D721Med (cell line): ENCODE data around the gene DGKB.

ENCODE experiments used
- DNase-seq: peaks from one replicate; pipeline ENCODE4 v3.0.0; 2011; ENCODE audit warnings: low spot score; ENCODE audit not compliant: insufficient read length
- FAIRE-seq: peaks from 2 replicates; lab custom pipeline; 2011; peaks lifted over from hg19 to GRCh38; lab: Jason Lieb, UNC
- TF ChIP-seq, protein P1 (sequence below): IDR thresholded peaks from 2 replicates; pipeline ENCODE4 v1.5.1; 2012; ENCODE audit warnings: mild to moderate bottlenecking, control low read depth; ENCODE audit not compliant: insufficient read depth; ENCODE audit errors: missing control alignments

Gene DGKB

DNA sequence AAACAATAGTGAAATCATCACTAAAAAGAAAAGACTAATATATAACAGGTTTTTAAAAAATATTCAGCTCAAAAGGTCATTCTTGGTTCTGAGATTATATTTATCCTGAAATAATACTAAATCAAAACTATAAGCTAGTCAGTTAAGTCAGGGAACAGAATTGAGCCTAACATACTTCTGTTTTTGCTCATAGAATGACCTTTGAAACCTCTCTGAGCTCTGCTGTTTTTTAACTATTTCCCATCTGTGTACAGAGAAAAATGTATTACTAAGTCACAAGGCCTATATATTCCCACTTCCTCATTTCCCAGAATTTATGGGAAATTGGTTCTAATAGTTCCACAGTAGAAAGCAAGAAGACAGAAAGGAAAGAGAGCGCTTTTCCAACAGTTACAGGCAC lies 566.3 kb downstream of the DGKB start:
- TF ChIP-seq, protein P1, sequence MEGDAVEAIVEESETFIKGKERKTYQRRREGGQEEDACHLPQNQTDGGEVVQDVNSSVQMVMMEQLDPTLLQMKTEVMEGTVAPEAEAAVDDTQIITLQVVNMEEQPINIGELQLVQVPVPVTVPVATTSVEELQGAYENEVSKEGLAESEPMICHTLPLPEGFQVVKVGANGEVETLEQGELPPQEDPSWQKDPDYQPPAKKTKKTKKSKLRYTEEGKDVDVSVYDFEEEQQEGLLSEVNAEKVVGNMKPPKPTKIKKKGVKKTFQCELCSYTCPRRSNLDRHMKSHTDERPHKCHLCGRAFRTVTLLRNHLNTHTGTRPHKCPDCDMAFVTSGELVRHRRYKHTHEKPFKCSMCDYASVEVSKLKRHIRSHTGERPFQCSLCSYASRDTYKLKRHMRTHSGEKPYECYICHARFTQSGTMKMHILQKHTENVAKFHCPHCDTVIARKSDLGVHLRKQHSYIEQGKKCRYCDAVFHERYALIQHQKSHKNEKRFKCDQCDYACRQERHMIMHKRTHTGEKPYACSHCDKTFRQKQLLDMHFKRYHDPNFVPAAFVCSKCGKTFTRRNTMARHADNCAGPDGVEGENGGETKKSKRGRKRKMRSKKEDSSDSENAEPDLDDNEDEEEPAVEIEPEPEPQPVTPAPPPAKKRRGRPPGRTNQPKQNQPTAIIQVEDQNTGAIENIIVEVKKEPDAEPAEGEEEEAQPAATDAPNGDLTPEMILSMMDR, result no peak
- no peak for DNase-seq
- no peak for FAIRE-seq

DNA sequence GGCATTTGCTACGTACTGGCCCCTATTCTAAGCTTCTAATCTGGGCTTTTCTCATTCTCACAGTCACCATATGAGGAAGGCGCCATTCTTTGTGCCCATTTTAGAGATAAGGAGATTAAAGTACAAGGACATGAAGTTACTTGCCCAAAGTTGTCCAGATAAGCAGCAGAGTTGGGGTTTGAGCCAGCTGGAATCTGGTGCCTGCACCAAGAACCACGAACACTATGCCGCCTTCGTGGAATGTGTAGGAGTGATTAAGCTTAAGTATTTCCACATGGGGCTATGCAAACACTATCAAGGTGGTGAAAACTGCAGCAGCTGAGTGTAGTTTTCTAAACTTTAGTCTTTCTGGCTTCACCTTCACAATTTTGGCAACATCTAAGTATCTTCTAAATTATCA lies 570.4 kb downstream of the DGKB start:
- FAIRE-seq (no peak), DNase-seq (no peak)
- TF ChIP-seq, protein P1, result no peak

DNA sequence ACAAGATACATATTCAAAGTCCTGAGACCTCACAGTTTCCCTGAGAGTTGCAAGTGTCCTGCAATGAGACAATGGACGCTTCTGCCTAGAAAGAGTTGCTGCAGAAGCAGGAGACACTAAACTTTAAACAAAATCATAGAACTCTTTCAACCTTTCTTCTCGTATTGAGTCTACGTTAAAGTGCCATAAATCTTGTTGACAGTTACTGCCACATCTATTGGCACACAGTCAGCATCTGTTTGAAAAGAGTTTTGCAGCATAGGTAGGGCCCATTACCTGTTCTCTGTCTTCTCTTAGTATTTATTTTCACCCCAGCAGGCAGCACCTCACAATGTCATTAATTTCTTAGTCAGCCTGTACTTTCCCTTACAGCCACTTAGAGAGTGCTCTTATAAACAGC lies 577.8 kb downstream of the DGKB start:
- DNase-seq (no peak), FAIRE-seq (no peak)
- TF ChIP-seq, protein P1, result no peak

DNA sequence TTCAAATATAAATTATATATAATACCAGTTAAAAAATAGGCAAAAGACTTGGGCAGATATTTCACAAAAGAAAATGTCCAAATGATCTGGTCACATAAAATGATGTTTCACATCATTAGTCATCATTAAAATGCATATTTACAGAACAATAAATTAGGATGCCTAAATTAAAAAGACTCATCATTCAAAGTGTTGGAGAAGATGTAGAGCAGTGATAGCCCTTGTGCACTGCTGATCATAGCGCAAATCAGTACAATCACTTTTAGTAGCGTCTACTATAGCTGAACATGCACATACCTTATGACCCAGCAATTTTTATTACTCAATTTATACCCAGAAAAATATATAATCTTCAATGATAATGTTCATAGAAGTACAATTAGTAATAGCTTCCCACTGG lies 579.8 kb downstream of the DGKB start:
- DNase-seq (no peak), FAIRE-seq (no peak)

DNA sequence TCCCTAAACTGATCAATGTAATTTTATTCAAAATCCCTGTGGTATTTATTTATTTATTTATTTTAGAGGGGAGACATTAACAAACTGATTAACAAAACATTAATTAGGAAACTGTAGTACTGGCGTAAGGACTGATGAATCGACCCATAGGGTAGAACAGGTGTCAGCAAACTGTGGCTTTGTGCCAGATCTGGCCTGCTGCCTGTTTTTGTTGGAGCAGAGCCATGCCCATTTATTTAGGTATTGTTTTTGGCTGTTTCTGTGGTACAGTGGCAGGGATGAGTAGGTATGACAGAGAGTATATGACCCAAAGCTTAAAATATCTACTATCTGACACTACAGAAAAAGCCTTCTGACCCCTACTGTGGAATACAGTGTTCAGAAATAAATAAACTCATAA lies 580.6 kb downstream of the DGKB start:
- DNase-seq (no peak), FAIRE-seq (no peak)
- TF ChIP-seq, protein P1, result no peak

More for the DNA sequence above, 579.8 kb downstream of the DGKB start:
- TF ChIP-seq, protein P1, result no peak

DNA sequence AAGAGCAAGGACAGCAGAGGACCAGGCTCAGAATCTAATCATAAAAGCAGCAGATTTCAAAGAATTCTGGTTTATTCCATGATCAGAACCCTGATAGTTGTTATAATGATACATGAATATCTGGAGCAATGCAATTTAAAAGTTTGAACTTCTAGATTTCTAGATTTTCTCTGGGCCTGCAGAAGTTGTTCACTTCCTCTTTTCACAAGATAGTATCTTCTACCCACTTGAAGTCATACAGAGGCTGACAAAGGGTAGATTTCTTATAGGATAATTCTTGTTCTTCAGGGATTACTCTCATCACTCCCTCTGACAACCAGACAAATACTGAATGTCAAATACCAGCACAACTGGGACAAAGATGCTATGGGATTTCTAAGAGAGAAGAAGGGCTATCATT lies 593.1 kb downstream of the DGKB start:
- DNase-seq (no peak), FAIRE-seq (no peak)
- TF ChIP-seq, protein P1, result no peak

DNA sequence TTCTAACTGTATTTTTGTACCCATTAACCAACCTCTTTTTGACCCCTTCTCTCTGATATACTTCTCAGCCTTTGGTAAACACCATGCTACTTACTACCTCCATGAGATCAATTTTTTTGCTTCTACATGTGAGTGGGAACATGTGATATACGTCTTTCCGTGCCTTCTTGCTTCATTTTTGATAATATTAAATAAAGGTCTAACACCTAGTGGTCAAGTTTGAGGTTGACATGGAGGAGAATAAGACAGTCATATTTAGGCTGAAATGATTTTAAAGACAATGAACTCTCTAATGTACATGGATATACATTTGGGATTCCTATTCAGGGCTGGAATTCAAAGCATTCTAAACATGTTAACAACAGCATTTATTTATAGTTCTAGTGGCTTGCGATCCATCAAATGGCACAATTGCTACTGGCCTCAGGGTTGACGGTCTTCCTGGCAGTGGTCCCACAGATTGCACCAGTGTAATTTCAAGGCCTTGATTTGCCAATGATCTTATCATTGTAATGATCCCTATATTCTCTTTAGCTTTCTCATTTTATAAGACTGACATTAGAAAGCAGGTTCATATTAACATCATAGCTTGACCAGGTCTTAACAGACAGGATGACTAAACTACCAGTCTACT lies 597.2 kb downstream of the DGKB start:
- FAIRE-seq (peak; percentile 21), DNase-seq (no peak)
- TF ChIP-seq, protein P1, result no peak
